Left colon (tissue), 2 donors: ENCODE results near the gene NFKBIL1. TPM values are rescaled to one million over a fixed set of nuclear protein-coding genes. Genes with fewer than 3 reads are reported as not detected.
"Not testable (repeated sequence)": the region's sequence is repeated elsewhere in the genome, so short reads cannot be mapped to it uniquely, and the experiment has no call there.

Experiments
- ATAC-seq: fragments of 200-7000 bp; cut with Tn5 transposase; one replicate; pipeline ENCODE4 v1.9.1; 2020; ENCODE audit warnings: mild to moderate bottlenecking, moderate library complexity
- DNase-seq, 2 donors: peaks; one replicate each; pipeline ENCODE4 v3.0.0-alpha.2; 2020
- intact Hi-C, 2 donors: fragments of 100-400 bp; cut with DNase I in 1 of 2; cut with micrococcal nuclease in 1 of 2; formaldehyde crosslinking; loops; one replicate each; pipeline versions ENCODE4 v1.11.2 to v1.14.0; 2022; cut with DNase I, micrococcal nuclease
- total RNA-seq, 2 donors: library from RNA; stranded (reverse); fragmentation: NEBNext Ultra II Directional; extraction: Animal tissue kit (Norgen Biotek cat#: 25700); gene quantifications; one replicate each; pipeline ENCODE4 v1.2.1, GENCODE V29; 2021
- donor health status: DM: no; HTN: no; CAD: no.
- donor health status: DM: yes; HTN: yes; CAD: no.

Gene NFKBIL1
- total RNA-seq, 2 donors from 2014 or later: 14.4 to 18.0 TPM

DNA sequence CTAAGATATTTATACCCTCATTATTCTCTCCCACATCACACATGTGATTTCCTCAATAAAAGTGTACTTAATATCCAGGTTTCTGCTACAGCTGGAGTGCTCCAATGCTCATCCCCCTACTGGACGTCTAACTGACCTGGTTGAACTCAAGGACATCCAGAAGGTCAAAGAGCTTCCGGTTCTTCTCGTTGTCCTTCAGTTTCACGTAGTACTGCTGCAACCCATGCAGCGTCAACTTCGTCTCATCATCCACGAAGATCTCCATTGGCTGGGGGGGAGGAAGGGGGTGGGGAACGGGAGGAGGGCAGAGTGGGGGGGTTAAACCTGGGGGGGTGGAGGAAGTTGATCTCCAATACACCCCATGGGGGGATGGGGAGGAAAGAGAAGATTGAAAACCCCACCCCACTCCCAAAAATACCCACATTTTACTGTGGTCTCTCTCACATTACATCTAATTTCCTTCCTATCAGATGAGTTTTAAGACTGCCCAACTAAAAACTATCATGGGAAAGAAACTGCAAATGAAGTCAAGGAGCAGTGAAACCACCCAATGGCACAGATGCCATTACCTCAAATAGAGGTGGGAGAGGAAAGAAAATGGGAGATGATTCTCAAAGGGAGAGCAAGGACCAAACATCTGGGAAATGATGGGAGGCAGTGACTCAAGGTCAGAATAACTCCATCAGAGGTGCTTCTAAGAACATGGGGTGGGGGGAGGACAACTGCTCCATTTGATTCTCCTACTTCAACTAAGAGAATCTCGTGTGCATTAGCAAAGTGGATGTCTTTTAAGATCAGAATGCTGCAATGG lies 14.6 kb upstream of the NFKBIL1 start:
- ATAC-seq: no peak
- no peak for DNase-seq
- intact Hi-C loops: no loop called here

DNA sequence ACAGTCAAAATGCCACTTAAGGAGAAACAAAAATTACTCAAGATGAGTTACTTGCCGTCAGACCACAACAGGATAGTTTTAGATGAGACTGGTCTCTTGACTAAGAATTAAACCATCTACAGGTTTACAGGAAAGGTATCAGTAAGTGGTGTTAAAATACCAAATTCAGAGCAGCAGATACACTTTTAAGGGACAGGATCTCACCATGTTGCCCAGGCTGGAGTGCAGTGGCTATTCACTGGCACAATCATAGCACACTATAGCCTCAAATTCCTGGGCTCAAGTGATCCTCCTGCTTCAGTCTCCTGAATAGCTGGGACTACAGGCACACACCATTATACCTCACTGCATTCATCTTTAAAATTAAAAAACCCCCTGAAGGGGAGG lies 14.0 kb upstream of the NFKBIL1 start:
- intact Hi-C loops: no loop called here
- DNase-seq (no peak), ATAC-seq (no peak)

DNA sequence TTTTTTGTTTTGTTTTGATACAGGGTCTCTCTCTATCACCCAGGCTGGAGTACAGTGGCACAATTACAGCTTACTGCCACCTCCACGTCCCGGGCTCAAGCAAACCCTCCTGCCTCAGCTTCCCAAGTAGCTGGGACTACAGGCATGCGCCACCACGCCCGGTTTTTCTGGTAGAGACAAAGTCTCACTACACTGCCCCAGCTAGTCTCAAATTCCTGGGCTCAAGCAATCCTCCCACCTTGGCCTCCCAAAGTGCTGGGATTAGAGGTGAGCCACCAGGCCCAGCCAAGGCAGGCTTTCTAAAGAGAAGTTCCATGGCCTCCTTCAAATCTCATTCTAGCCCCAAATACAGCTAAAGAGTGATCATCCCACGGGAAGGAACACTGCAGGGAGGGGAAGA lies 13.4 kb upstream of the NFKBIL1 start:
- DNase-seq (no peak), ATAC-seq (no peak)
- intact Hi-C loops: no loop called here

DNA sequence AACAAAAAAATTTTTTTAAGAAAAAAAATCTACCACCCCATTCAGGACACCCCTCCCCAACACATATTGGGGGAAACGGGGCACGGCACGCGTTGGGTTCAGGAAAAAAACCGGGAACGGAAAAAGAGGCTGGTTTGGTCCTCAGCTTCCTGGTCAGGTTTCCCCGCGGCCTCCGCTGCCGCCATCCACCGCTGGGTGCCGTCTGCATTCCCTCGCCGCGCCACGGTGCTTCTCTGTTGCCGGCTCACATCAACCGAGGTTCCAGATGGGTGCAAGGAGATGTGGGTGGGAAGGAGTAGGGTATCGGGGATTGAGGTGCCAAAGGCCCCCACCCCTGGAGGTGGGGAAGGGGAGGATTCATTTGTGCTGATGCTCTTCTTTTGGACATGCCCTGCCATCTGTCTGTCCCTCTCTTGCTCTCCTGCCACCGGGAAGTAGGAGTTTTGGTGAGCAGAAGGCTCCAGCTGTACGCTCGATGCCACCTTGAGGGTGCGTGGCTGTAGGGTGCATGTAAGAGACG lies 12.8 kb upstream of the NFKBIL1 start:
- ATAC-seq (no peak), DNase-seq (no peak)
- intact Hi-C loops: no loop called here

DNA sequence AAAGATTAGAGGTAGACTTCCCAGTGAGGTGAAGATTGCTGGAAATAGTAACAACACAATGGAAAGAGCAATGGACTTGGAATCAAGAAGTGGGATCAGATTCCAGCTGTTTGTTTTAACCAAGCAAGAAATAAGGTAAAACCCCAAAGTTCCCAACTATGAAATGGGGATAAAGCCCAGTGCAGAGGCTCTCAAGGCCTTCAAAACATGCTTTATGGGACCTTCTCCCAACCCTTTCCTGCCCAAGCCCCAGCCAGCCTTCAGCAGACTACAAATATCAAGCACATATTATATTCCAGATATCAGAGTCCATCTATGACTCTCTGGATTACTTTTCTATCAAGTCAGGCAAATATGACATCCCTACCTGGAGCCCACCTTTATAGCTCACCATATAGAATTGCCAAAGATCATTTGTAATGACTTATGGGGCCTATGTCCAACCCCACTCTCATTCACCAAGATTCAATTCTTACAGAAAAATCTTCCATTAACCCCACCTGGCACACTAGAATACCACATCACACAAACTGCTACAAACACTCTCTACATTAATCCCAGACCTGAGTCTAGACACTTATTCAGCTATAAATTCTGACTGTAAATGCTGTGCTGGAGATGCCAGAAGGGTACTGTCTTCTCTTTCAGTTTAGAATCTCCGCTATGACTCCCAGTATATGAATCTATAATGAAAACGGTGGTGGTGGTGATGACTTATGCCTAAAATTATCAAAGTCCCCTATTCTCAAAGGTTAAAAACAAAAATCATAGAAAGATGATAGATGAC lies 11.7 kb upstream of the NFKBIL1 start:
- intact Hi-C loops: no loop called here
- ATAC-seq (no peak), DNase-seq (no peak)

DNA sequence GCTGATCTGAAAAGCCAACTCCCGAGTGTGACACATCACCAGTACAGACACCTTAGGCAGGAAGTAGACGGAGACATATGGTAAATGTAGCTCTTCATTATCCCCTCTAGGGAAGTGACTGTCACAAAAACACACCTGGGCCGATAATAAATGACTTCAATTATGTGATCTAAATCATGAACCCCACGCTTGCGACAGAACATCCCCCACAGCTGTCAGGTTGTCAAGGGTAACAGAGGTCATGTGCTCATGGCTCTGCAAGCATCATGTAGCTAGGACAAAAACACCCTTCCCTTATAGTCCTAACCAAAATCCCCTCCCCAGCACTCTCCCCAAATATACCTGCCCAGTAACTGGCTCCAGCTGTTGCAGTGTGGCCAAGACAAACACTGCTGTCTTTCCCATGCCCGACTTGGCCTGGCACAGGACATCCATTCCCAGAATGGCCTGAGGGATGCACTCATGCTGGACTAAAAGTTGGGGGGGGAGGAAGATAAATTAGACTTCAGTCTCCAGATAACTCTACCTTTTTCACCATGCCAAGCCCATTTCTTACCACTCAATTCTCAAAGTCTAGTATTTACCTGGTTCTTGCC lies 8.5 kb upstream of the NFKBIL1 start:
- no peak for ATAC-seq
- intact Hi-C loops: no loop called here
- DNase-seq: no peak

DNA sequence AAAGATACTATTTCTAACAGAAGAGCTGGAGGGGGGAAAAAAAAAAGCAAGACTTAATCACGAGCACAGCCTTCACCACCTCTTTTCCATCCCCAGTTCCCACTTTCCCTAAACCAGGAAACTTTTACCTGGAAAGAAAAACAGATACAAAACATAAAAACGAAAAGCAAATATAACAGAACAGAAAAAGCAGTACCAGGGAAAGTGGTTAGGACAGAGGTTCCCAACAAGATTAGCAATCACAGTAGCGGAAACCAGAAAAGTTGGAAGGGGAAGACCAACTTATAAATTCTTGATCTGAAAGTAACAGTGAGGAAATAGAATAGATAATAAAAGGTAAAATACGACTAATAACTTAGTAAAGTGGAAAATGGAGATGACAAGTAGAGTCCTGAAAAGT lies 6.8 kb upstream of the NFKBIL1 start:
- ATAC-seq (no peak), DNase-seq (no peak)
- intact Hi-C loops: no loop called here

DNA sequence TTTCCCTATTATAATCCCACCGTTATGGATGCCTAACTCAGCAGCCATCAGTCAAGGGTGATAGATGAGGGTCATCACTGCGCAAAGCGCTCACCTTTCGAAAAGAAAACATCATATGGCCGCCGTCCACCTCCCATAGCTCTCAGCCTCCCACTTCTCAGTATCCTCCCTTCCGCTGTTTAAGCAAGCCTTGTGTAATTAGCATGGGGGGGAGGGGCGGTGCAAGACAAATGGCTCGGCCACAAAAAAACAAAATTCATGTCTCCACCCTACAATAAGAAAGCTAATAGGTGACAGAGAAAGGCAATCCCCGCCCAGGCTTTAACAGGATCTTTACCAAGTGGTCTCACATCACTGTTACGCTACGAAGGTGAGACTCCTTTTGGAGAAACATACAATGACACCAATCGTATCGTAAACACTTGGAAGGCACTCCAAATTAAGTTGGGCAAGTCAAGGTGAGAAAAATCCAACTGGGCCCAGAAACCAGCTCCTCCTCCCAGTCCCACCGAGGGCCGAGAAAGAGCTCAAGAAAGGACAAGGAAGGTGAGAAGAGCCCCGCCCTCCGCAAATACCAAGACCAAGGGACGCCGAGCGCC lies 6.2 kb upstream of the NFKBIL1 start:
- intact Hi-C loops: no loop called here
- ATAC-seq (peak; percentile 57), DNase-seq (peak; percentile 56 to 83)

DNA sequence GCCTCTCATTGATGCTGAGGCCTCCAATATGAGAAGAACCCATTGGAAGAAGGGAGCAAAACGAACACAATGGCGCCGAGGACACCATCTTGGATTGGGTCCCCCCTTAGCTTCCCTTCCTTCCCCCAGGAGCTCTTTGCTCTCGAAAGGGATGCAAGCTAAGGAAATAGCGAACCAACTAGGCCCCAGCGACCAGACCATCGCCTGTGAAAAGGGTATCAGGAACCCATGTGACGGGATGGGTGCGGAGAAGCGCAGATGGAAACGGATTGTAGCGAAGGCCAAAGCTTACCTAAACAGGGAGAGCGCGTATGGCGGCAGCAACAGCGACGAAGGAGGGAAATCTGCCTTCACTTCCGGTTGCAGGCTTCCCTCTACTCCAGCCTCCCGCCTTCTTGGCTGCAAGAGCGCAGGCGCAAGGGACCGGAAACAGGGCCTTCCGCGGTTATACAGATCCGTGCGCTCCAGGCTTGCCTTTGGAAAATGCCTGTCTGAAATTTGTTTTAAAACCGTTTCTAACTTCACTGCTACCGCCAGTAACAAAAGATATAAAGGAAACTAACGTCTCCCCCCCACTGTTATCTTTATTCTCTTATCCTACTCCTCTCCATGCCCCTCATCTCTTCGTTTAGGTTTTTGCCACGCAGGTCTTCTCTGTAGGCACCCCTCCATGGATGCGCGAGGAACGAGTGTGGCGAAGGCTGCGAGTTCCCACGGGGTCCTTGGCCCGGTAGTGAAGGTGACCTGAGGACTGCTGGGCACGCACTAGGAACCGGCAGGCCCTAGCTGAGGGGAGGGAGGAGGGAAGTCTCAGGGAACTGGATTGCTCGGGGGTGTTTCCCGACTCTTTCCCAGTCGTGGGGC lies 5.5 kb upstream of the NFKBIL1 start, which contains the start of gene DDX39B:
Gene DDX39B (minus strand): TSS at position 346 of the 864 bp plus-strand sequence. CDS start 1,471 bp downstream, outside the sequence.
- peak; percentile 94 to 97 for DNase-seq
- ATAC-seq: peak; percentile 85
- intact Hi-C loops: loop anchor here in 1 of 2 donors (2.0 kb wide), 1 partner anchor 57 kb away; no protein-coding TSS in a partner anchor

DNA sequence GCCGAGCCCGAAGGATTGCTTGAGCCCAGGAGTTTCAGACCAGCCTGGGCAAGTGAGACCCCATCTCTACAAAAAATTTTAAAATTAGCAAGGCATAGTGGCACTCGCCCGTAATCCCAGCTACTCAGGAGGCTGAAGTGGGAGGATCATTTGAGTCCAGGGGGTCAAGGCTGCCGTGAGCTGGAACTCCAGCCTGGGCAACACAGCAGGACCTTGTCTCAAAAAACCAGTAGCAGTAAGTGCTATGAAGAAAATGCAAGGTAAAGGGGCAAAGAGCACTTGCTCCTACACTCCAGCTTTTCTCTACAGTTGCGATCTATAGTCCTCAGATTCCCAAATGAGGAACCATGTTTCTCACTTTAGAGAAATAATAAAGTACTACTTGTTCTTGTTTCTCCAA lies 3.8 kb upstream of the NFKBIL1 start:
- ATAC-seq (no peak), DNase-seq (no peak)
- intact Hi-C loops: loop anchor here in 1 of 2 donors (2.0 kb wide), 1 partner anchor 55 kb away; no protein-coding TSS in a partner anchor

DNA sequence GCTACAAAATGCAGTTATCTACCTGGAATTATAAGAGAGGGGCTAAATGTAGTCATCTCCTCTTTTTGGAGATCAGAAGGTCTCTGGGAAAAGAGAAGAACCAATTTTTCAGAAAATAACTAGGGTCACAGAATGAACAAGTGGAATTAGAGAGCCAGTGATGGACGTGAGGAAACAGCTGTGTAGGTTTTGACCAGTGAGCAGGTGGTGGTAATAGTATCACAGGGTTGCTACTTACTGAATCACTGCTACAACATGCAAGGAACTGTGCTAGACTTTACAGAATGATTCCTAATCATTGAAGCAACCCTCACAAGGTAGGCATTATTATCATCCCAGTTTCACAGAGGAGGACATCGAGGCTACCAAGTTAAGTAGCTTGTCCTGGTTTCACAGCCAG lies 2.7 kb upstream of the NFKBIL1 start:
- intact Hi-C loops: no loop called here
- DNase-seq (no peak), ATAC-seq (no peak)

DNA sequence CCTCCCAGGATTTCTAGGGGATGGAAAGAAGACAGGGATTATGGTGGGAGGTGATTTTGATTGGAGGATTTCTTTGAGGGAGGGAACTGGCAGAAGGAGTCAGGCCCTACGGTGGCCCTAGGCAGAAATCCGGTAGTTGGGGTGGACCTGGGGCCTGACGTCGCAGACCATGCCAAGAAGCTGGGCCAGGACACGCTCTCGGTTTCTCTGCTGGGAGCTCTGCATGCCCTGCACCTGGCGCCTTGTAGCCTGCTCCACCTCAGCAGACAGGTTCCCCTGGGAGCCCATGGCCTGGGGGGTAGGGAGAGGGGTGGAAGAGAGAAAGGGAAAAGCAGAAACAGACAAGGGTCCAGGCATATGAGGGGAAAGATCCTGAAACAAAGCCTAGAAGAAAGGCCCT lies 2.1 kb upstream of the NFKBIL1 start:
- intact Hi-C loops: no loop called here

DNA sequence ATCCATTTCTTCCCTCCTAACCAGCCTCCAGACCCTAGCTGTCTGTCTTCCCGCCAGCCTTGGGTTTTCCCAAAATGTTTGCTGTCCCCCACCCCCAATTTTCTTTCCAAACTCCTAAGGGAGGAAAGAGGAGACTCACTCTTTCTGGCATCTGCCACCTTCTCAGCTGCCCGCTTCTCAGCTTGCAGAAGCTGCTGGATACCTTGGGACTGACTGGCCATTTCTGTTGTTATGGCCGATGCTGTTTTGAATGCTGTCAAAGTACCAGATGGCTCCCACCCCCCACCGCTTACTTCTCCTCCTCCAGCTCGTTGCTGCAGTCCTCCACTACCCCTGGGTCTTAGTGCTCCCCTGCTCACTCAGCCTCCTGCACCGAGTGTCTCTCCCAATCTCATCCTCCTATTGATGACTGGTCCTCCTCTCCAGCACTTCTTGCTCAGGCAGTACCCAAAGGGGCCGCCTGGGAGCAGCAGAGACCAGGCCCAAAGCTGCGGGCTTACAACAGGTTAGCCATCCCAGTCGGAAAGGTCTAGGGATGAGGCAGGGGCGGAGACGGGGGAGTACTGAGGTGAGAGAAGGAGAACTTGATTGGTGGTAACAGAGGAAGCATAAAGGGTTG lies 960 bp upstream of the NFKBIL1 start, which contains the start of gene ATP6V1G2:
Gene ATP6V1G2 (minus strand): TSS at position 270 of the 619 bp plus-strand sequence. CDS start 49 bp downstream, at position 221.
- ATAC-seq (peak; percentile 73), DNase-seq (peak; percentile 90)
- intact Hi-C loops: no loop called here

More for the DNA sequence above, 2.1 kb upstream of the NFKBIL1 start:
- no peak for ATAC-seq
- DNase-seq: no peak

DNA sequence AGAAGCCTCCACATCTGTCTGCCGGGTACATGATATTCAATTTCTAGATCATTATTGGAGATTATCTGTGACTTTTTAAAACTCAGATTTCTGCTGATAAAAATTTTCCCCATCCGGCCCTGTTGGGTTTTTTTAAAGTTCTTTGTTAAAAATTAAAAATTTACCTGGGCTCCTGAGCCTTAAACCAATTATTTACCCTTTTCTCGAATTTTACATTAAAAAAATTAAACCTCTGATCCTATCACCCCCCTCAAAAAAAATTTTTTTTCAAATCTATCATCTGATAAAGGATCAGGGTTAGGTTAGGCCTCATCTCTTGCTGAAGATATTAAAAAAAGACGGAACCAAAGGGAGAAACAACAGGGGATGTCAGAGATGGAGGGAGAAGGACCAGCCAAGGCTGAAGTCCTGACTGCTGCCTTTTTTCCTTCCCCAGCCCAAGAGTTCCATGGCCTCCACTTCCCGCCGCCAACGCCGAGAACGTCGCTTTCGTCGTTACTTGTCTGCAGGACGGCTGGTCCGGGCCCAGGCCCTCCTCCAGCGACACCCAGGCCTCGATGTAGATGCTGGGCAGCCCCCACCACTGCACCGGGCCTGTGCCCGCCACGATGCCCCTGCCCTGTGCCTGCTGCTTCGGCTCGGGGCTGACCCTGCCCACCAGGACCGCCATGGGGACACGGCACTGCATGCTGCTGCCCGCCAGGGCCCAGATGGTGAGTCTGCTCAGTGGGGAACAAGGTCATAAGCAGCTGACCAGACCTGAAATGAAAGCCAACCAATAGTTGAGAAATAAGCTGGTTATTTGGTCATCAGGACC lies 527 bp downstream of the NFKBIL1 start:
- DNase-seq (no peak), ATAC-seq (no peak)
- intact Hi-C loops: no loop called here

DNA sequence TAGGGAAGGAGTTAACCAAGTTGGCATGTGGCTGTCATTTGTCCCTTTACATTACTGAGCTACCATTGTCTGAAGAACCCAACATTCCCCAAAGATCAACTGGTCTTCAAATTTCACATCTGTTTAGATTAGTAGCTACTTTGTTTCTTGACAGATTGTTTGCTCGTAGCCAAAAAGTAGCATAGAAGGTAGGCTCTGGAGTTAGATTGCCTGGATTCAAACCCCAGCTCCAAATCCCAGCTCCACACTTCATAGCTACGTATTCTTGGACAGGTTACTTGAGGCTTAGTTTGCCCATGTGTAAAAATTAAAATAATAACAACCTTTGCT lies 1.1 kb downstream of the NFKBIL1 start:
- DNase-seq (no peak), ATAC-seq (no peak)
- intact Hi-C loops: no loop called here

DNA sequence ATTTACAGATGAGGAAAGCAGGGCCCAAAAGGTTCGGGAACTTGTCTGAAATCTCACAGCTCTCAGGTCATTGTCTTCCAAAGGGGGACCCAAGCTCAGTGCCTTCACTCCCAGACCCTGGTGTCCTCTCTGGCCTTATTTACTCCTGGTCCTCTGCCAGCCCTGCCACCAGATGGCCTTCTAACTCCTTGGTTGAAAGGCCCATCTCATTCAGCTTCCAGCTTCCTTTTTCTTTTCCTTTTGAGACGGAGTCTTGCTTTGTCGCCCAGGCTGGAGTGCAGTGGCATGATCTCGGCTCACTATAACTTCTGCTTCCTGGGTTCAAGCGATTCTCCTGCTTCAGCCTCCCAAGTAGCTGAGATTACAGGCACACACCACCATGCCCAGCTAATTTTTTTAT lies 4.0 kb downstream of the NFKBIL1 start:
- peak in 1 of 2 donors; percentile 71 for DNase-seq
- ATAC-seq, intact Hi-C loops: not testable (repeated sequence)

DNA sequence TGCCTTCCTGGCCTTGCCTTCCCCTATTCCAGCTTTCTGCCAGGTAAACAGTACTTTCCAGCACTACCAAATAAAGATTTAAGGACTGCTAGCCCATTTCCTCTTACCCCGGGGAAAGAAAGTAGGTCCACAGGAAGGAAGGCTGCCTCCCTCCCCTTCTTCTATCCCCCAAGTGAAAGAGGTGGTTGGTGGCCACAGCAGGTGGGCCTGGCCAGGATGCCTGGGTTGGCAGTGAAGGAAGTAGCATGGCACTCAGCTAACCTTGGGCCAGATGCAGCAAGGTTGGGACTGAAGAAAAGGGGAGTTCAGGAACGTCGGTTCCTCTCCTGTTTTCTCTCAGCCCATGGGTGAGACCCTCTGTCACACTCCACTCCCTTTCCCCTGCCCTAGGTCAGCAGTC lies 8.9 kb downstream of the NFKBIL1 start:
- no peak for ATAC-seq
- DNase-seq: no peak
- intact Hi-C loops: no loop called here
